Chondrocyte (in vitro differentiated cells): Measurements from ENCODE around the gene SEMA3A. TPM values are rescaled to one million over a fixed set of nuclear protein-coding genes. Genes with fewer than 3 reads are reported as not detected.

ENCODE experiments used
- DNase-seq: peaks from one replicate; pipeline ENCODE4 v3.0.0; 2021; ENCODE audit warnings: mixed read lengths, low spot score
- H3K27ac Mint-ChIP-seq: one replicate; pipeline ENCODE4 v1.8.0; 2021; ENCODE audit warnings: mild to moderate bottlenecking, moderate library complexity, mixed read lengths; ENCODE audit not compliant: unreplicated experiment
- H3K27me3 Mint-ChIP-seq: 2 replicates; pipeline ENCODE4 v1.8.0; 2021; ENCODE audit warnings: low read depth, mixed read lengths
- H3K36me3 Mint-ChIP-seq: 2 replicates; pipeline ENCODE4 v1.8.0; 2021; ENCODE audit warnings: low read depth, mixed read lengths
- H3K4me1 Mint-ChIP-seq: 2 replicates; pipeline ENCODE4 v1.8.0; 2021; ENCODE audit warnings: low read depth, mild to moderate bottlenecking, mixed read lengths
- H3K4me3 Mint-ChIP-seq: one replicate; pipeline ENCODE4 v1.8.0; 2021; ENCODE audit warnings: mild to moderate bottlenecking, moderate library complexity, mixed read lengths; ENCODE audit not compliant: unreplicated experiment
- H3K9me3 Mint-ChIP-seq: 2 replicates; pipeline ENCODE4 v1.8.0; 2021; ENCODE audit warnings: low read depth, mixed read lengths
- CTCF ChIP-seq: fragments of 200-600 bp; sonication (generic); IDR thresholded peaks from 2 replicates; pipeline ENCODE4 v1.5.0; 2021; ENCODE audit warnings: antibody characterized with exemption, mild to moderate bottlenecking, moderate library complexity
- total RNA-seq: library from RNA; stranded (reverse); gene quantifications from 3 replicates; pipeline ENCODE4 v1.2.1, GENCODE V29; 2021

Gene SEMA3A
- total RNA-seq, 1 donor from 2014 or later = 0.65 TPM

- no peaks in the 10 kb centered on the region for H3K9me3 Mint-ChIP-seq
- H3K4me3 Mint-ChIP-seq = no peak overlapping the region
- H3K36me3 Mint-ChIP-seq = no peaks in the 10 kb centered on the region
- no peaks in the 10 kb centered on the region for H3K27me3 Mint-ChIP-seq
- TF ChIP-seq CTCF = peak; percentile 47
- H3K4me1 Mint-ChIP-seq = peaks cover 27% of the 10 kb centered on the region
- no peak for DNase-seq
- peak overlapping the region; percentile 64 for H3K27ac Mint-ChIP-seq
Measured at GRCh38 chr7:84232646-84233045, 38.1 kb upstream of the SEMA3A start.

DNA sequence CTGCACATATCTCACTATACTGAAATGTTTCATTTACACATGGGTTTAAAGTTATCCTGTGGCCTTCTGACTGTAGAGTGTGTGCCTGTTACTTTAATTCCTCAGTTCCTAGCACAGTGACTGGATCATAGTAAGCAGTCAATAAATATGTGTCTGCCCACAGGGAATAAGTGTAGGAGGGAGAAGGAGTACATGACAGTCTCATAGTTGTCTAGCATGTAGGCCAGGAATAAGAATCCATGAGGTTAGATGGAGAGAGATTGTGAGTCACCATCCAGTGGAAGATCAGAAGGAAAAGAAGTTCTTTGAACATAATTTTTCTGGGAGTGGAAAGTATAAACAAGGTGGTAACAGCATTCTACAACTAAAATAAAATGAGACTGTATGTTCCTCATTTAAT, 36.6 kb upstream of the SEMA3A start:
- no peak for DNase-seq
- Mint-ChIP-seq H3K9me3 (no peaks in the 10 kb centered on the region), H3K27ac (peak overlapping the region; percentile 46), H3K4me3 (no peak overlapping the region), H3K4me1 (peaks cover 23% of the 10 kb centered on the region), H3K27me3 (no peaks in the 10 kb centered on the region), H3K36me3 (no peaks in the 10 kb centered on the region)
- no peak for TF ChIP-seq CTCF

DNA sequence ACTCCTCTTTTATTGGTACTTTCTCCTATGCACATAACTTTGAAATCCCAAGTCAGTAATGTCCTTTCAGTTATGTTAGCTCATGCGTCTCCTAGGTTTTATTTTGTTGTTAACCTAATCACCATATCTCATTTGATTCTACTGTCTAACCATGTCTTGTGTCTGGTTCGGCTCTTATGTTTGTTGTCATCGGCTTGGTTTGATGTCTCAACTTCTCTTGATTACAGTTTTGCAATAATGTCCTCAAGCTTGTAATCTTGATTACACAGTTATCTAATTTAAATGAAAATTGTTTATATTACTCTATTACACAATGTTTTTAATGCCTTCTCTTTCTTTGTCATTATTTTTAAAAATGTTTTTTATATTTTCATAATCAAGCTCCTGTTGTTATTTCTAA, 35.9 kb upstream of the SEMA3A start:
- H3K4me1 Mint-ChIP-seq = peaks cover 23% of the 10 kb centered on the region
- no peak overlapping the region for H3K4me3 Mint-ChIP-seq
- no peak for DNase-seq
- TF ChIP-seq CTCF = no peak
- no peaks in the 10 kb centered on the region for H3K27me3 Mint-ChIP-seq
- H3K9me3 Mint-ChIP-seq = no peaks in the 10 kb centered on the region
- H3K27ac Mint-ChIP-seq = no peak overlapping the region
- H3K36me3 Mint-ChIP-seq = no peaks in the 10 kb centered on the region

DNA sequence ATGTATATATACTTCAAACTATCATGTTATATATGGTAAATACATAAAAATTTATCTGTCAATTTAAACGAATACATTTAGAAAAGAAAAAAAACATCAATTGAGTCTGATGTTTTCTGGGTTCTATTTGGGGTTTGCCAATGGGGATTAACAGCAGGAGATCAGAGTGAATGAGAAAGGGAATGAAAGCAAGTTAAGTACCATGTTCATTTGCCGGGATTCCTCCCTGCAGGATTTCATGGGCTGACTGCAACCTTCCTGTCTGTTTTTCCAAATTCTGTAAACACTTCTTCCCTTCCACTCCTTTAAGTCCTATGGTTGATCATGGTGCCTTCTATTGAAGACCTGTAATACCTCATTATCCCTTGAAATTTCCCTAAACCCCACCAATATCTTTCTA, 33.9 kb upstream of the SEMA3A start:
- H3K36me3 Mint-ChIP-seq = no peaks in the 10 kb centered on the region
- no peak overlapping the region for H3K4me3 Mint-ChIP-seq
- no peaks in the 10 kb centered on the region for H3K9me3 Mint-ChIP-seq
- DNase-seq = no peak
- no peak for TF ChIP-seq CTCF
- H3K27ac Mint-ChIP-seq = no peak overlapping the region
- no peaks in the 10 kb centered on the region for H3K27me3 Mint-ChIP-seq
- peaks cover 23% of the 10 kb centered on the region for H3K4me1 Mint-ChIP-seq

DNA sequence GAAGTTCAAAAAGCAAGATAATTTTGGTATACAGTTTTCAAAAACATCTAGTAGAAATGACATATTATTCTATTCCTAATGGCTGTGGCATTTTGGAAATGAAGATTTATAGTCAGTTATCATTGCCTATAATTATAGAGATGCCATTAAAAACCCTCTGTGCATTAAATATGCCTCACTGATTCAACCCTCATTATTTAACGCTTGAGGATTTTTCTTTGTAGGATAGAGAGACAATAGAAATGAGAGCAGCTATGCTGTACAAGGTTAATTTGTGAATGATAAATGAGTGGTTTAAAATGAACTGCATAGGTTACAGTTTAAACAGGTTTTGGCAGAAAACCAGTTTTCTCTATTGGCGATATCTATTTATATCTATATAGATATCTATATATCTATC, 32.2 kb upstream of the SEMA3A start:
- Mint-ChIP-seq H3K4me3 (no peak overlapping the region), H3K36me3 (no peaks in the 10 kb centered on the region), H3K27ac (no peak overlapping the region), H3K27me3 (no peaks in the 10 kb centered on the region), H3K4me1 (peaks cover 11% of the 10 kb centered on the region), H3K9me3 (no peaks in the 10 kb centered on the region)
- DNase-seq = no peak
- TF ChIP-seq CTCF = no peak
